Cortex of kidney (tissue), 1 donor: ENCODE data around the gene PFAS.
"Not testable (repeated sequence)": the region's sequence is repeated elsewhere in the genome, so short reads cannot be mapped to it uniquely, and the experiment has no call there.

Experiments used
- DNase-seq: peaks from one replicate; lab custom pipeline; 2025; lab: John Stamatoyannopoulos, UW

PFAS gene

GRCh38 chr17:8227238-8227581 lies 21.9 kb upstream of the PFAS start:
- no peak for DNase-seq

- DNase-seq: no peak
Observed at GRCh38 chr17:8231701-8232100, 17.4 kb upstream of the PFAS start.

- no peak for DNase-seq
Observed at GRCh38 chr17:8234361-8235270, 14.5 kb upstream of the PFAS start.

GRCh38 chr17:8235676-8236075 lies 13.4 kb upstream of the PFAS start:
- no peak for DNase-seq

- no peak for DNase-seq
Observed at GRCh38 chr17:8237175-8237574, 11.9 kb upstream of the PFAS start.

GRCh38 chr17:8237886-8238285 lies 11.2 kb upstream of the PFAS start:
- DNase-seq: no peak

GRCh38 chr17:8243827-8244226 lies 5.3 kb upstream of the PFAS start:
- DNase-seq: no peak

GRCh38 chr17:8244768-8245167 lies 4.3 kb upstream of the PFAS start:
- no peak for DNase-seq

GRCh38 chr17:8249621-8250500 lies 772 bp downstream of the PFAS start:
- no peak for DNase-seq

- not testable (repeated sequence) for DNase-seq
Observed at GRCh38 chr17:8251411-8251810, 2.3 kb downstream of the PFAS start.

GRCh38 chr17:8253801-8254200 lies 4.7 kb downstream of the PFAS start:
- DNase-seq: no peak

- no peak for DNase-seq
Observed at GRCh38 chr17:8254881-8255280, 5.8 kb downstream of the PFAS start.

GRCh38 chr17:8255499-8255898 lies 6.4 kb downstream of the PFAS start:
- no peak for DNase-seq

- DNase-seq: no peak
Observed at GRCh38 chr17:8256291-8256690, 7.2 kb downstream of the PFAS start.

- no peak for DNase-seq
Observed at GRCh38 chr17:8256691-8257090, 7.6 kb downstream of the PFAS start.

GRCh38 chr17:8257801-8258200 lies 8.7 kb downstream of the PFAS start:
- no peak for DNase-seq

GRCh38 chr17:8264320-8264719 lies 15.2 kb downstream of the PFAS start:
- DNase-seq: no peak

GRCh38 chr17:8264836-8265542 lies 15.9 kb downstream of the PFAS start:
- DNase-seq: no peak

GRCh38 chr17:8266648-8267479 lies 17.8 kb downstream of the PFAS start:
- DNase-seq: no peak

GRCh38 chr17:8267480-8268147 lies 18.5 kb downstream of the PFAS start:
- no peak for DNase-seq
